ENCODE results near the gene CFAP61. TPM values are rescaled to one million over a fixed set of nuclear protein-coding genes. Genes with fewer than 3 reads are reported as not detected.

Gene CFAP61
- total and polyA plus RNA-seq, 7 experiments from 2014 or later: not detected

- no peaks in the 10 kb centered on the region for H3K4me1 Mint-ChIP-seq
- intact Hi-C loops (cut with micrococcal nuclease): no loop called here
- H3K36me3 ChIP-seq (ENCODE audit: control insufficient read depth in 2 of 3, insufficient read depth in 3 of 3, low read length in 3 of 3): no peaks in the 10 kb centered on the region
- no peak overlapping the region for H3K4me3 Mint-ChIP-seq
- no peaks in the 10 kb centered on the region for H3K4me1 ChIP-seq (ENCODE audit: control insufficient read depth in 2 of 2, insufficient read depth in 2 of 2, low read length in 2 of 2)
- H3K9me3 Mint-ChIP-seq: peaks cover 0 to 23% (median 5%) of the 10 kb centered on the region in 11 donors
- DNase-seq: no peak
- no peak for ATAC-seq
- H3K36me3 Mint-ChIP-seq: no peaks in the 10 kb centered on the region
- H3K27me3 ChIP-seq (ENCODE audit: control insufficient read depth in 2 of 2, insufficient read depth in 2 of 2, low read length in 2 of 2): no peaks in the 10 kb centered on the region
- no peak overlapping the region for H3K27ac Mint-ChIP-seq
- H3K27ac ChIP-seq (ENCODE audit: low read depth, low read length): no peak overlapping the region
- H3K4me3 ChIP-seq (ENCODE audit: low read length): no peak overlapping the region
- H3K9me3 ChIP-seq (ENCODE audit: control insufficient read depth in 2 of 3, low read length in 3 of 3): no peaks in the 10 kb centered on the region
- peaks cover 14 to 44% (median 24%) of the 10 kb centered on the region in 5 donors for H3K27me3 Mint-ChIP-seq
- ChIA-PET POLR2A (no interaction called here), CTCF (no interaction called here)
Observed at GRCh38 chr20:20219016-20219415, 166.7 kb downstream of the CFAP61 start.

GRCh38 chr20:20220134-20220533 lies 167.8 kb downstream of the CFAP61 start:
- Histone ChIP-seq H3K36me3 (ENCODE audit: control insufficient read depth in 2 of 3, insufficient read depth in 3 of 3, low read length in 3 of 3) (no peaks in the 10 kb centered on the region), H3K9me3 (ENCODE audit: control insufficient read depth in 2 of 3, low read length in 3 of 3) (no peaks in the 10 kb centered on the region), H3K27ac (ENCODE audit: low read depth, low read length) (no peak overlapping the region), H3K27me3 (ENCODE audit: control insufficient read depth in 2 of 2, insufficient read depth in 2 of 2, low read length in 2 of 2) (no peaks in the 10 kb centered on the region), H3K4me3 (ENCODE audit: low read length) (no peak overlapping the region), H3K4me1 (ENCODE audit: control insufficient read depth in 2 of 2, insufficient read depth in 2 of 2, low read length in 2 of 2) (no peaks in the 10 kb centered on the region)
- ChIA-PET CTCF (no interaction called here), POLR2A (no interaction called here)
- Mint-ChIP-seq H3K4me3 (no peak overlapping the region), H3K36me3 (no peaks in the 10 kb centered on the region), H3K27ac (no peak overlapping the region), H3K4me1 (no peaks in the 10 kb centered on the region), H3K9me3 (peaks cover 0 to 23% (median 5%) of the 10 kb centered on the region in 11 donors), H3K27me3 (peaks cover 14 to 41% (median 17%) of the 10 kb centered on the region in 5 donors)
- ATAC-seq: no peak
- no peak for DNase-seq
- intact Hi-C loops (cut with micrococcal nuclease): no loop called here

DNA sequence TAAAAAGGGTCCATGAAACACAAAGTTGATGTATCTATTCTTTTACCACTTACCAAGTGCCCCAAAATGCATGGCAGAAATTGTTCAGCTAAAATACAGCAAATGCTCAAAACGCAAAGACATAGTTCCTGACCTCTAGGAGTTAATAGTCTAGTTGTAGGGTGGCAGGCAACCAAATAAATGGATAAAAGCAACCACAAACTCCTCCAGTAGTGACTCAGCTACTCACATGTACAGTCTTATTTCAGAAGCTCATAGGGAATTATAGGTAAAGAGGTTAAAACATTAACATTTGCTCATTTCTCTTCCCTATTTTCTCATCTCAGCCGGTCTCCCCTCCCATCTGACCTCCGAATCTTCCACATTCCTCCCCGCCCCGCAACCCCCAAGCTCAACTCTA lies 171.6 kb downstream of the CFAP61 start:
- H3K4me1 Mint-ChIP-seq: no peaks in the 10 kb centered on the region
- H3K36me3 Mint-ChIP-seq: no peaks in the 10 kb centered on the region
- no peak overlapping the region for H3K27ac Mint-ChIP-seq
- Histone ChIP-seq H3K27ac (ENCODE audit: low read depth, low read length) (no peak overlapping the region), H3K4me3 (ENCODE audit: low read length) (no peak overlapping the region), H3K36me3 (ENCODE audit: control insufficient read depth in 2 of 3, insufficient read depth in 3 of 3, low read length in 3 of 3) (no peaks in the 10 kb centered on the region), H3K27me3 (ENCODE audit: control insufficient read depth in 2 of 2, insufficient read depth in 2 of 2, low read length in 2 of 2) (no peaks in the 10 kb centered on the region), H3K9me3 (ENCODE audit: control insufficient read depth in 2 of 3, low read length in 3 of 3) (no peaks in the 10 kb centered on the region), H3K4me1 (ENCODE audit: control insufficient read depth in 2 of 2, insufficient read depth in 2 of 2, low read length in 2 of 2) (no peaks in the 10 kb centered on the region)
- H3K9me3 Mint-ChIP-seq: peaks cover 0 to 12% (median 1%) of the 10 kb centered on the region in 11 donors
- intact Hi-C loops (cut with micrococcal nuclease): no loop called here
- CTCF ChIA-PET: no interaction called here
- peaks cover 6 to 33% (median 14%) of the 10 kb centered on the region in 5 donors for H3K27me3 Mint-ChIP-seq
- ATAC-seq (no peak), DNase-seq (no peak)
- POLR2A ChIA-PET: no interaction called here
- H3K4me3 Mint-ChIP-seq: no peak overlapping the region

DNA sequence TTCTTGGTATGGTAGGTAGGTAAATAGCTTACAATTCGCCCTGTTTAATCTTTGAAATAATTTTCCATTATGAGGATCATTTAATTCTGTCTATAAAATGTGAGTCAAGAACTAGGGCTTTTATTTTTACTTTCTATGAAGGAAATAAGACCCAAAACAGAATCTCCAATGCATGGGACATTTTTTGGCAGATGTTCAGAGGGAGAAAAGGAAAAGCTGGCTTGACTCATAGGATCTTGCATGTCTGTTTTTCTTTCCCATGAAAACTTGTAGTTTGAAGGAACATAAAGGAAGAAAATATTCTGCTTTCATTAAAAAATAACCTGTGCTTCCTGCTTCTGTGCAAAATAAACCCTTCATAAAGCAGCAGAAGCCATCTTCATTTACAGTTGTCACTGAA lies 172.5 kb downstream of the CFAP61 start:
- POLR2A ChIA-PET: no interaction called here
- CTCF ChIA-PET: no interaction called here
- DNase-seq (no peak), ATAC-seq (no peak)
- Mint-ChIP-seq H3K4me1 (no peaks in the 10 kb centered on the region), H3K36me3 (no peaks in the 10 kb centered on the region), H3K27ac (no peak overlapping the region), H3K4me3 (no peak overlapping the region), H3K27me3 (peaks cover 6 to 33% (median 14%) of the 10 kb centered on the region in 5 donors), H3K9me3 (peaks cover 0 to 8% (median 1%) of the 10 kb centered on the region in 11 donors)
- H3K27ac ChIP-seq (ENCODE audit: low read depth, low read length): no peak overlapping the region
- no peaks in the 10 kb centered on the region for H3K4me1 ChIP-seq (ENCODE audit: control insufficient read depth in 2 of 2, insufficient read depth in 2 of 2, low read length in 2 of 2)
- no peak overlapping the region for H3K4me3 ChIP-seq (ENCODE audit: low read length)
- no peaks in the 10 kb centered on the region for H3K27me3 ChIP-seq (ENCODE audit: control insufficient read depth in 2 of 2, insufficient read depth in 2 of 2, low read length in 2 of 2)
- H3K36me3 ChIP-seq (ENCODE audit: control insufficient read depth in 2 of 3, insufficient read depth in 3 of 3, low read length in 3 of 3): no peaks in the 10 kb centered on the region
- intact Hi-C loops (cut with micrococcal nuclease): no loop called here
- no peaks in the 10 kb centered on the region for H3K9me3 ChIP-seq (ENCODE audit: control insufficient read depth in 2 of 3, low read length in 3 of 3)

DNA sequence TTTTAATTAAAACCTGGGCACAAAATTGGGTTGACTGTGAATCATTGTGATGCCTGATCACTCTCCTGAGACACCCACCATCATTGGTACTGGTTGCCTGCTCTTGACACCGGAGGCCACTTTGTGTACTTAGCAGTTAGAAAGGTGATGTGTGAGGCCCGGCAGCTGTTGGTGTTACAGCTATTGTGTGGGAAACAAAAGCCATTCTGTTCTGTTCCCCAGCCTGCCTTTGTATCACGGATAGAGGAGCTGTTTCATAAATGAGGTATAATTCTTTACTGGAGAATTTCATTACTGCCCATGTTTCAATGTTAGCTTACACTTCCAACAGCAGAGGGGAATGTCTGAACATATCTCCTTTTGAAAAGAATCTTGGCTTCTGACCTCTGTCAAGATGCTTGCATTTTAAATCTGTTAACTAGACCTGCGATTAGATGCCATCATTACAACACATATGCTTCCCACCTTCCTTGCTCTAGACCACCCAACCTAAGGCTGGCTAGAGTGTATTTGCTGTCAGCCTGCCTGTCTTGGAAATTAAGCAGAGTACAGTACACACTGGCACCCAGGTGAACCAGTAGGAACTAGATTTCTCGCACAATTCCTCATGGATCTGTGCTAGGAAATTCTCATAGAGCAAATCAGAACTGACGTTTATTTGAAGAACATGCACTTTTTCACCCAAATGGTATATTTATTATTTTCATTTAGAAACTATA lies 173.2 kb downstream of the CFAP61 start:
- ATAC-seq: no peak
- H3K27ac Mint-ChIP-seq: no peak overlapping the region
- no peaks in the 10 kb centered on the region for H3K4me1 Mint-ChIP-seq
- peaks cover 0 to 8% (median 1%) of the 10 kb centered on the region in 11 donors for H3K9me3 Mint-ChIP-seq
- CTCF ChIA-PET: no interaction called here
- POLR2A ChIA-PET: no interaction called here
- Histone ChIP-seq H3K36me3 (ENCODE audit: control insufficient read depth in 2 of 3, insufficient read depth in 3 of 3, low read length in 3 of 3) (no peaks in the 10 kb centered on the region), H3K4me3 (ENCODE audit: low read length) (no peak overlapping the region), H3K4me1 (ENCODE audit: control insufficient read depth in 2 of 2, insufficient read depth in 2 of 2, low read length in 2 of 2) (no peaks in the 10 kb centered on the region), H3K9me3 (ENCODE audit: control insufficient read depth in 2 of 3, low read length in 3 of 3) (no peaks in the 10 kb centered on the region), H3K27me3 (ENCODE audit: control insufficient read depth in 2 of 2, insufficient read depth in 2 of 2, low read length in 2 of 2) (no peaks in the 10 kb centered on the region), H3K27ac (ENCODE audit: low read depth, low read length) (no peak overlapping the region)
- H3K4me3 Mint-ChIP-seq: no peak overlapping the region
- no peaks in the 10 kb centered on the region for H3K36me3 Mint-ChIP-seq
- no peak for DNase-seq
- intact Hi-C loops (cut with micrococcal nuclease): no loop called here
- peaks cover 6 to 33% (median 14%) of the 10 kb centered on the region in 5 donors for H3K27me3 Mint-ChIP-seq

GRCh38 chr20:20226554-20226953 lies 174.2 kb downstream of the CFAP61 start:
- peaks cover 0 to 8% (median 1%) of the 10 kb centered on the region in 11 donors for H3K9me3 Mint-ChIP-seq
- H3K27me3 Mint-ChIP-seq: peaks cover 9 to 26% (median 9%) of the 10 kb centered on the region in 5 donors
- Histone ChIP-seq H3K9me3 (ENCODE audit: control insufficient read depth in 2 of 3, low read length in 3 of 3) (no peaks in the 10 kb centered on the region), H3K27ac (ENCODE audit: low read depth, low read length) (no peak overlapping the region), H3K36me3 (ENCODE audit: control insufficient read depth in 2 of 3, insufficient read depth in 3 of 3, low read length in 3 of 3) (no peaks in the 10 kb centered on the region), H3K4me1 (ENCODE audit: control insufficient read depth in 2 of 2, insufficient read depth in 2 of 2, low read length in 2 of 2) (no peaks in the 10 kb centered on the region), H3K27me3 (ENCODE audit: control insufficient read depth in 2 of 2, insufficient read depth in 2 of 2, low read length in 2 of 2) (no peaks in the 10 kb centered on the region), H3K4me3 (ENCODE audit: low read length) (no peak overlapping the region)
- no peak overlapping the region for H3K27ac Mint-ChIP-seq
- no peaks in the 10 kb centered on the region for H3K4me1 Mint-ChIP-seq
- ATAC-seq (no peak), DNase-seq (no peak)
- POLR2A ChIA-PET: no interaction called here
- CTCF ChIA-PET: no interaction called here
- no peaks in the 10 kb centered on the region for H3K36me3 Mint-ChIP-seq
- intact Hi-C loops (cut with micrococcal nuclease): no loop called here
- H3K4me3 Mint-ChIP-seq: no peak overlapping the region

DNA sequence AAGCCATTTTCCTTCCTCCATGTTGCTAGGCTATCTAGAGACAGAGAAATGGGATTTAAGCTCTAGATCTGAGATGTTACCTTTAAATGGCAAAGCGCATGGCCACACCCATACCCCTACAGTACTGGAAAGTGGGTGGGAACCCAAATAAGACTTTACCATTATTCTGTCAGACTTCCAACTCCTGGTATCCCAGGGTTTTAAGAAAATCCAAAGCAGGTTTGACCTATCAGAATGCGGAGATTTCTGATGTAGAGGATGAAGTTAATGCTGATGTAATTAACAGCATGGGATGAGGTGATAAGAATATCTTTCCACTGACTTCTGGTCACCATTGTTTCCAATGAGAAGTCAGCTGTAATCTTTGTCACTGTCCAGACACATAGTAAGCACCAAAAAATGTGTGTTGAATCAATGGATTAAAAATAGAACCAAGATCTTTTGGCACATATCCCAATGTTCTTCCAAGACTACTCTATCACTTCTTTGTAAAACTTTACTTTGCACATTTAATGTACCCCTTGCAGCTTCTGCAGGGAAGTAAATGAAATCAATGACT lies 174.8 kb downstream of the CFAP61 start:
- Mint-ChIP-seq H3K27me3 (peaks cover 4 to 20% (median 11%) of the 10 kb centered on the region in 5 donors), H3K4me1 (no peaks in the 10 kb centered on the region), H3K9me3 (peaks cover 0 to 8% (median 1%) of the 10 kb centered on the region in 11 donors), H3K4me3 (no peak overlapping the region), H3K27ac (no peak overlapping the region), H3K36me3 (no peaks in the 10 kb centered on the region)
- no peak overlapping the region for H3K4me3 ChIP-seq (ENCODE audit: low read length)
- no peak for DNase-seq
- no peaks in the 10 kb centered on the region for H3K36me3 ChIP-seq (ENCODE audit: control insufficient read depth in 2 of 3, insufficient read depth in 3 of 3, low read length in 3 of 3)
- no peaks in the 10 kb centered on the region for H3K4me1 ChIP-seq (ENCODE audit: control insufficient read depth in 2 of 2, insufficient read depth in 2 of 2, low read length in 2 of 2)
- no peak overlapping the region for H3K27ac ChIP-seq (ENCODE audit: low read depth, low read length)
- CTCF ChIA-PET: no interaction called here
- H3K27me3 ChIP-seq (ENCODE audit: control insufficient read depth in 2 of 2, insufficient read depth in 2 of 2, low read length in 2 of 2): no peaks in the 10 kb centered on the region
- no peak for ATAC-seq
- intact Hi-C loops (cut with micrococcal nuclease): no loop called here
- POLR2A ChIA-PET: no interaction called here
- H3K9me3 ChIP-seq (ENCODE audit: control insufficient read depth in 2 of 3, low read length in 3 of 3): no peaks in the 10 kb centered on the region

Data from naive thymus-derived CD4-positive, alpha-beta T cell (primary cell).